ENCODE measurements around the gene BCOR.

GRCh38 chrX:40004921-40005291 is 92.9 kb downstream of the BCOR start:
- TF ChIP-seq POLR2A (IDR thresholded peaks at IDR 0.05) = no peak
- TF ChIP-seq CTCF (IDR thresholded peaks at IDR 0.05) = no peak

All from heart left ventricle (tissue), 13 donors.